ENCODE results near the gene IL19.
"Not testable (repeated sequence)": the region's sequence is repeated elsewhere in the genome, so short reads cannot be mapped to it uniquely, and the experiment has no call there.

DNA sequence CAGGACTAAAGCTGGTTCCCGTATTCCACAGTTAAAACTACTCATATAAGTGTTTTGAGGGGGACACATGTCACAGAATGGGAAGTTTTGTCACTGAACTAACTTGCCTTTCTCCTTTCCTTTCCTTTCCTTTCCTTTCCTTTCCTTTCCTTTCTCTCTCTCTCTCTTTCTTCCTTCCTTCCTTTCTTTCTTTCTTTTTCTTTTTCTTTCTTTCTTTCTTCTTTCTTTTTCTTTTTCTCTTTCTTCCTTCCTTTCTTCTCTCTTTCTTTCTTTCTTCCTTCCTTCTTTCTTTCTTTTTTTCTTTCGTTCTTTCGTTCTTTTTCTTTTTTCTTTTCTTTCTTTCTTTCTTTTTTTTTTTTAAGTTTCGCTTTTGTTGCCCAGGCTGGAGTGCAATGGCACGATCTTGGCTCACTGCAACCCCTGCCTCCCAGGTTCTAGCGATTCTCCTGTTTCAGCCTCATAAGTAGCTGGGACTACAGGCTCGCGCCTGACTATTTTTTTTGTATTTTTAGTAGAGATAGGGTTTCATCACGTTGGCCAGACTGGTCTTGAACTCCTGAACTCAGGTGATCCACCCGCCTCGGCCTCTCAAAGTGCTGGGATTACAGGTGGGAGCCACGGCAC lies 7.7 kb upstream of the IL19 start:
- not testable (repeated sequence) for TF ChIP-seq CTCF (IDR thresholded peaks at IDR 0.05; ENCODE audit: borderline replicate concordance, extremely low read depth, low read length, poor library complexity, severe bottlenecking); EZH2 (IDR thresholded peaks at IDR 0.05; ENCODE audit: borderline replicate concordance, low read depth, low read length, severe bottlenecking)
